Cardiac fibroblast (primary cell): ENCODE data around the gene SCMH1.
"Not testable (repeated sequence)": the region's sequence is repeated elsewhere in the genome, so short reads cannot be mapped to it uniquely, and the experiment has no call there.

Experiments used
- DNase-seq, 2 donors: peaks; one replicate each; pipeline versions ENCODE4 v3.0.0 to v3.0.0-alpha.2; 2010; ENCODE audit warnings: low read depth in 2 of 2
- H3K4me3 ChIP-seq, 2 donors: replicated peaks in 1 of 2; 1 replicate in 1 of 2; 2 replicates in 1 of 2; pipeline ENCODE4 v1.5.1; 2011; ENCODE audit warnings: low read depth in 2 of 2, low read length in 2 of 2, mild to moderate bottlenecking in 2 of 2, moderate library complexity in 1 of 2
- TF ChIP-seq, protein P1 (sequence below): IDR thresholded peaks from one replicate; pipeline ENCODE4 v1.5.1; 2011; ENCODE audit warnings: low read depth, mild to moderate bottlenecking, low read length, inconsistent platforms

SCMH1 gene

DNA sequence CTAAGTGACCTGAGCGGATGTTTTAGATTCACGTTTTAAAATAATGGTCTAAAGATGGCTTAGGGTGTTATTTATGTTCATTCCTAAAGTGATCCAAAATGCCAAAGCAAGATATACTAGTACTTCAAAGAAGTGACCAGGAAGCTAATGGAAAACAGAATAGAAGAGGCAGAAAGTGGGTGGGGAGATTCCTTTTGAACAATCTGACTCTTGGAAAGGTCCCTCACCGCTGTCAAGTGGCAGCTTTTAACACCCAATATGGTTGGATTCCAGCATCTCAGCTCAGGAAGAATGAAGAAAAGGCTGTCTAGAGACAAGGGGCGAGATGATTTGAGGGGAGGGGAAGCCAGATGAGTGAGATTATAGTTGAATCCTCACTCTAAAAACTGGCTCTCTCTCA, 90.3 kb downstream of the SCMH1 start:
- TF ChIP-seq, protein P1, sequence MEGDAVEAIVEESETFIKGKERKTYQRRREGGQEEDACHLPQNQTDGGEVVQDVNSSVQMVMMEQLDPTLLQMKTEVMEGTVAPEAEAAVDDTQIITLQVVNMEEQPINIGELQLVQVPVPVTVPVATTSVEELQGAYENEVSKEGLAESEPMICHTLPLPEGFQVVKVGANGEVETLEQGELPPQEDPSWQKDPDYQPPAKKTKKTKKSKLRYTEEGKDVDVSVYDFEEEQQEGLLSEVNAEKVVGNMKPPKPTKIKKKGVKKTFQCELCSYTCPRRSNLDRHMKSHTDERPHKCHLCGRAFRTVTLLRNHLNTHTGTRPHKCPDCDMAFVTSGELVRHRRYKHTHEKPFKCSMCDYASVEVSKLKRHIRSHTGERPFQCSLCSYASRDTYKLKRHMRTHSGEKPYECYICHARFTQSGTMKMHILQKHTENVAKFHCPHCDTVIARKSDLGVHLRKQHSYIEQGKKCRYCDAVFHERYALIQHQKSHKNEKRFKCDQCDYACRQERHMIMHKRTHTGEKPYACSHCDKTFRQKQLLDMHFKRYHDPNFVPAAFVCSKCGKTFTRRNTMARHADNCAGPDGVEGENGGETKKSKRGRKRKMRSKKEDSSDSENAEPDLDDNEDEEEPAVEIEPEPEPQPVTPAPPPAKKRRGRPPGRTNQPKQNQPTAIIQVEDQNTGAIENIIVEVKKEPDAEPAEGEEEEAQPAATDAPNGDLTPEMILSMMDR: no peak
- no peak overlapping the region for H3K4me3 ChIP-seq

GRCh38 chr1:41149570-41149969, 92.5 kb downstream of the SCMH1 start:
- no peak overlapping the region for H3K4me3 ChIP-seq
- TF ChIP-seq, protein P1: no peak
- no peak for DNase-seq

More for the DNA sequence above, 90.3 kb downstream of the SCMH1 start:
- peak; percentile 20 to 29 for DNase-seq

- no peak overlapping the region for H3K4me3 ChIP-seq
- no peak for DNase-seq
- TF ChIP-seq, protein P1: no peak
These were observed 97.8 kb downstream of the SCMH1 start for GRCh38 chr1:41144285-41144684.

- no peak for DNase-seq
- no peak overlapping the region for H3K4me3 ChIP-seq
- TF ChIP-seq, protein P1: no peak
These were observed 103.6 kb downstream of the SCMH1 start for GRCh38 chr1:41138549-41138948.

DNA sequence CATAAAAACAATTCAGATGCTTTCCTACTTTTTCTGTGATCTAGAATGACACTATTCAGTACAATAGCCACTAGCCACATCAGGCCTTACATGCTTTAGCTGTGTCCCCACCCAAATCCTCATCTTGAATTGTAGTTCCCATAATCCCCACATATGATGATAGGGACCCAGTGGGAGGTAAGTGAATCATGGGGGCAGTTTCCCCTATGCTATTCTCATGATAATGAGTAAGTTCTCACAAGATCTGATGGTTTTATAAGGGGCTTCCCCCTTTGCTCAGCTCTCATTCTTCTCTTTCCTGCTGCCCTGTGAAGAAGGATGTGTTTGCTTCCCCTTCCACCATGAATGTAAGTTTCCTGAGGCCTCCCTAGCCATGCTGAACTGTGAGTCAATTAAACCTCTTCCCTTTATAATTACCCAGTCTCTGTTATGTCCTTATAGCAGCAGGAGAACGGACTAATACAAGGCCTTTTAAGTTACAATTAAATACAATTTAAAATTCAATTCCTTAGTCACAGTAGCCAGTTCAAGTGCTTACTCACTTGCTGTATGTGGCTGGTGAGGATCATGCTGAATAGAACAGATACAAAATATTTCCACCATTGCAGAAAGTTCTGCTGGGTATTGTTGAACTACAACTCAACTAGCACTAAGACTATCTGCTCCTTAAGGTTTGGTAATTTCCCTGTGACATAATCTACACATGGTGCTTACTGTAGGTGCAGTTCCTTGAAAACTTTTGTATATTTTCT, 106.7 kb downstream of the SCMH1 start:
- no peak for DNase-seq
- TF ChIP-seq, protein P1: no peak
- H3K4me3 ChIP-seq: no peak overlapping the region

DNA sequence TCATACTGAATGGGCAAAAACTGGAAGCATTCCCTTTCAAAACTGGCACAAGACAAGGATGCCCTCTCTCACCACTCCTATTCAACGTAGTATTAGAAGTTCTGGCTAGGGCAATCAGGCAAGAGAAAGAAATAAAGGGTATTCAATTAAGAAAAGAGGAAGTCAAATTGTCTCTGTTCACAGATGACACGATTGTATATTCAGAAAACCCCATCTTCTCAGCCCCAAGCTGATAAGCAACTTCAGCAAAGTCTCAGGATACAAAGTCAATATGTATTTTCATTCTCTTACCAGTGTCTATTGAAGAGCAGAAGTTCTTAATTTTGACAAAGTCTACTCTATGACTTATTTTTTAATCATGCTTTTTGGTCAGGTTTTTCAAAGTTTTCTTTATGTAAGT, 107.8 kb downstream of the SCMH1 start:
- DNase-seq, H3K4me3 ChIP-seq: not testable (repeated sequence)

DNA sequence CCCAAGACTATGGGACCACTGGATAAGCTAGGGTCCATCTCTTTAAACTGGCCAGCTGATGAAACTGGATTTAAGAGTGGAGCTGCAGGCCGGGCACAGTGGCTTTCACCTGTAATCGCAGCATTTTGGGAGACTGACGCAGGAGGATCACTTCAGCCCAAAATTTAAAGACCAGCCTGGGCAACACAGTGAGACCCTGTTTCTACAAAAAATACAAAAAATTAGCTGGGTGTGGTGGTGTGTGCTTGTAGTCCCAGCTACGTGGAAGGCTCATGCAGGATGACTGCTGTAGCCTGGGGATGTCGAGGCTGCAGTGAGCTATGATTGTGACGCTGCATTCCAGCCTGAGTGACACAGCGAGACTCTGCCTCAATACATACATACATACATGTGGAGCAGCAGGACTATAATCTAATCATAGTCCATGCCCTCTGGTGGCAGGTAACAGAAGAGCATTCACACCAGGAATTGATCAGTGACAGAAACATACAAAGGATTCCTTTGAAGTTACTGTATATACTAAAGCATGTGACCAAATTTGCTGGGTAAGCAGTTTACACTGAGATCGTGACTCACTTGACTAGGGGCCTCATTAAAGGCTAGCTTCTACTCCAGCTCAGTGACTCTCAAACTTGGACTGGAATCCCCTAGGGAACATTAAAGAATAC, 119.1 kb downstream of the SCMH1 start:
- DNase-seq: peak; percentile 64 to 89

More for the DNA sequence above, 119.1 kb downstream of the SCMH1 start:
- TF ChIP-seq, protein P1: peak; percentile 66
- H3K4me3 ChIP-seq: no peak overlapping the region
